Thyroid gland (tissue), 4 donors: ENCODE results near the gene GALNS. TPM values are rescaled to one million over a fixed set of nuclear protein-coding genes. Genes with fewer than 3 reads are reported as not detected.

Experiments
- DNase-seq, 2 donors: peaks; one replicate each; pipeline ENCODE4 v3.0.0-alpha.2; 2019
- H3K27ac ChIP-seq, 3 donors: fragments of 200-600 bp; sonication (generic); 1 replicate in 2 of 3; 2 replicates in 1 of 3; pipeline ENCODE4 v1.5.1; 2016 to 2019; ENCODE audit warnings: mild to moderate bottlenecking in 1 of 3, moderate library complexity in 1 of 3
- H3K27me3 ChIP-seq: fragments of 200-600 bp; sonication (generic); one replicate; pipeline ENCODE4 v1.5.1; 2019
- H3K36me3 ChIP-seq, 2 donors: fragments of 200-600 bp; sonication (generic); one replicate each; pipeline ENCODE4 v1.5.1; 2016 to 2019
- H3K4me1 ChIP-seq, 2 donors: fragments of 200-600 bp; sonication (generic); one replicate each; pipeline ENCODE4 v1.5.1; 2017 to 2019
- H3K4me3 ChIP-seq, 3 donors: fragments of 200-600 bp; sonication (generic); replicated peaks in 1 of 3; 1 replicate in 2 of 3; 2 replicates in 1 of 3; pipeline ENCODE4 v1.5.1; 2016; ENCODE audit warnings: mild to moderate bottlenecking in 1 of 3
- H3K9me3 ChIP-seq: fragments of 200-600 bp; sonication (generic); one replicate; pipeline ENCODE4 v1.5.1; 2017
- CTCF ChIP-seq, 6 experiments: fragments of 200-600 bp in 3 of 6; fragments of 450-650 bp in 3 of 6; sonication (generic) in 3 of 6; IDR thresholded peaks; one replicate each; pipeline ENCODE4 v1.5.1; 2016 to 2019; ENCODE audit warnings: antibody characterized with exemption in 6 of 6, mild to moderate bottlenecking in 2 of 6, inconsistent platforms in 1 of 6, moderate library complexity in 1 of 6
- POLR2A ChIP-seq, 2 donors: fragments of 450-650 bp; IDR thresholded peaks; one replicate each; pipeline ENCODE4 v1.6.1; 2017; ENCODE audit warnings: antibody characterized with exemption in 2 of 2, mild to moderate bottlenecking in 2 of 2, moderate library complexity in 1 of 2
- WGBS, 2 donors: methylation state at CpG; one replicate each; pipeline ENCODE4 v1.1.5; 2017; 5-methylcytosine and 5-hydroxymethylcytosine counted together
- intact Hi-C: fragments of 100-400 bp; cut with DNase I; formaldehyde crosslinking; loops from one replicate; pipeline ENCODE4 v1.15.1; 2023
- total RNA-seq, 4 donors: library from RNA; depleted of rRNA; stranded (reverse); fragments of >200 nt; gene quantifications; one replicate each; pipeline ENCODE4 v1.2.3, GENCODE V29; 2016

GALNS gene
- total RNA-seq, 4 donors from 2014 or later, result 14.4 to 41.9 (median 33.0) TPM

GRCh38 chr16:88781140-88782077 lies 75.3 kb downstream of the GALNS start:
- peak overlapping the region in 2 of 3 donors; percentile 7 to 78 for H3K27ac ChIP-seq
- intact Hi-C loops, result no loop called here
- no peak for TF ChIP-seq CTCF (IDR thresholded peaks at IDR 0.05)
- TF ChIP-seq POLR2A (IDR thresholded peaks at IDR 0.05), result no peak
- peaks cover 25 to 51% of the 10 kb centered on the region in 2 donors for H3K4me1 ChIP-seq
- no peak overlapping the region for H3K4me3 ChIP-seq
- H3K36me3 ChIP-seq, result no peaks in the 10 kb centered on the region
- DNase-seq, result no peak
- no peaks in the 10 kb centered on the region for H3K9me3 ChIP-seq
- WGBS, 2 donors, result 65 to 71% methylated on average over 17 to 20 of the region's 28 CpGs
- H3K27me3 ChIP-seq, result no peaks in the 10 kb centered on the region

- intact Hi-C loops, result no loop called here
- Histone ChIP-seq H3K27me3 (no peaks in the 10 kb centered on the region), H3K36me3 (no peaks in the 10 kb centered on the region), H3K27ac (peak overlapping the region in 2 of 3 donors; percentile 7 to 48), H3K4me1 (peaks cover 25 to 48% of the 10 kb centered on the region in 2 donors), H3K4me3 (no peak overlapping the region), H3K9me3 (no peaks in the 10 kb centered on the region)
- no peak for TF ChIP-seq POLR2A (IDR thresholded peaks at IDR 0.05)
- TF ChIP-seq CTCF (IDR thresholded peaks at IDR 0.05), result no peak
- no peak for DNase-seq
- 80 to 87% methylated on average over 9 to 12 of the region's 13 CpGs for WGBS, 2 donors
Measured at GRCh38 chr16:88780142-88781062, 76.3 kb downstream of the GALNS start.

- no peaks in the 10 kb centered on the region for H3K9me3 ChIP-seq
- 31 to 45% methylated on average over 9 to 23 of the region's 34 CpGs for WGBS, 2 donors
- H3K27ac ChIP-seq, result peak overlapping the region in 2 of 3 donors; percentile 3 to 48
- peak; percentile 65 to 76 for DNase-seq
- no peak overlapping the region for H3K4me3 ChIP-seq
- TF ChIP-seq CTCF (IDR thresholded peaks at IDR 0.05), result no peak
- TF ChIP-seq POLR2A (IDR thresholded peaks at IDR 0.05), result no peak
- no peaks in the 10 kb centered on the region for H3K36me3 ChIP-seq
- no peaks in the 10 kb centered on the region for H3K27me3 ChIP-seq
- intact Hi-C loops, result no loop called here
- H3K4me1 ChIP-seq, result peaks cover 25 to 49% of the 10 kb centered on the region in 2 donors
Measured at GRCh38 chr16:88779406-88780141, 77.2 kb downstream of the GALNS start.

- intact Hi-C loops, result no loop called here
- no peaks in the 10 kb centered on the region for H3K27me3 ChIP-seq
- TF ChIP-seq POLR2A (IDR thresholded peaks at IDR 0.05) (no peak), CTCF (IDR thresholded peaks at IDR 0.05) (no peak)
- H3K4me3 ChIP-seq, result no peak overlapping the region
- 87 to 90% methylated on average over 19 to 26 of the region's 30 CpGs for WGBS, 2 donors
- H3K4me1 ChIP-seq, result peaks cover 19 to 52% of the 10 kb centered on the region in 2 donors
- no peaks in the 10 kb centered on the region for H3K36me3 ChIP-seq
- no peak overlapping the region for H3K27ac ChIP-seq
- DNase-seq, result no peak
- no peaks in the 10 kb centered on the region for H3K9me3 ChIP-seq
Measured at GRCh38 chr16:88778541-88779065, 78.1 kb downstream of the GALNS start.
